B cell (primary cell): ENCODE measurements around the gene NANOS2. TPM values are rescaled to one million over a fixed set of nuclear protein-coding genes. Genes with fewer than 3 reads are reported as not detected.

ENCODE experiments used
- ATAC-seq: fragments of 200-7000 bp; cut with Tn5 transposase; one replicate; pipeline ENCODE4 v1.10.0; 2021; ENCODE audit warnings: low read depth, mild to moderate bottlenecking, moderate number of reproducible peaks, moderate library complexity
- CTCF ChIA-PET: fragments of 350-600 bp; sonication (Branson Sonifier 250); formaldehyde crosslinking; loops from one replicate; lab custom pipeline; 2021; ENCODE audit warnings: antibody characterized with exemption, inconsistent platforms; lab: Charles Lee
- POLR2A ChIA-PET: fragments of 350-600 bp; sonication (Branson Sonifier 250); formaldehyde crosslinking; loops from one replicate; lab custom pipeline; 2021; ENCODE audit warnings: antibody characterized with exemption; lab: Charles Lee
- DNase-seq: peaks from one replicate; pipeline ENCODE4 v3.0.0; 2013
- H2AFZ ChIP-seq: 2 replicates; pipeline ENCODE4 v1.6.1; 2012; ENCODE audit warnings: mild to moderate bottlenecking, low read depth, low read length; ENCODE audit not compliant: insufficient read depth, poor library complexity, severe bottlenecking
- H3K27ac ChIP-seq, 2 donors: 1 replicate in 1 of 2; 2 replicates in 1 of 2; pipeline ENCODE4 v1.5.1; 2012 to 2013; ENCODE audit warnings: low read length in 2 of 2, mild to moderate bottlenecking in 2 of 2, moderate library complexity in 1 of 2
- H3K27me3 ChIP-seq, 4 experiments: fragments of 200-600 bp in 1 of 4; sonication (generic) in 1 of 4; replicated peaks in 1 of 4; 1 replicate in 2 of 4; 2 replicates in 2 of 4; pipeline versions ENCODE4 v1.6.1 to v1.7.0; 2013 to 2016; ENCODE audit warnings: low read length in 3 of 4, mild to moderate bottlenecking in 2 of 4, mixed read lengths in 1 of 4, moderate library complexity in 1 of 4; ENCODE audit not compliant: insufficient read depth in 4 of 4, control insufficient read depth in 3 of 4; ENCODE audit errors: control extremely low read depth in 1 of 4
- H3K36me3 ChIP-seq, 2 experiments: replicated peaks in 1 of 2; 1 replicate in 1 of 2; 2 replicates in 1 of 2; pipeline versions ENCODE4 v1.6.1 to v1.7.1; 2013; ENCODE audit warnings: low read length in 1 of 2; ENCODE audit not compliant: insufficient read depth in 2 of 2, control insufficient read depth in 1 of 2; ENCODE audit errors: control extremely low read depth in 1 of 2, extremely low read depth in 1 of 2
- H3K4me1 ChIP-seq, 2 donors: fragments of 200-600 bp in 1 of 2; sonication (generic) in 1 of 2; 1 replicate in 1 of 2; 2 replicates in 1 of 2; pipeline versions ENCODE4 v1.5.1 to v1.6.1; 2013 to 2017; ENCODE audit warnings: low read length in 2 of 2; ENCODE audit not compliant: control insufficient read depth in 2 of 2, insufficient read depth in 2 of 2
- H3K4me2 ChIP-seq: replicated peaks from 2 replicates; pipeline ENCODE3; 2012; ENCODE audit warnings: mild to moderate bottlenecking, low read depth, low read length; ENCODE audit not compliant: poor library complexity, severe bottlenecking
- H3K4me3 ChIP-seq, 5 experiments: fragments of 200-600 bp in 1 of 5; sonication (generic) in 1 of 5; 1 replicate in 3 of 5; 2 replicates in 2 of 5; pipeline versions ENCODE4 v1.5.1 to v1.7.0; 2011 to 2016; ENCODE audit warnings: low read length in 4 of 5, mild to moderate bottlenecking in 4 of 5, low read depth in 2 of 5, control low read depth in 1 of 5, moderate library complexity in 1 of 5; ENCODE audit not compliant: insufficient read depth in 1 of 5; ENCODE audit errors: control extremely low read depth in 1 of 5, extremely low read depth in 1 of 5
- H3K79me2 ChIP-seq: fragments of 200-600 bp; sonication (generic); one replicate; pipeline ENCODE4 v1.6.0; 2016; ENCODE audit warnings: low read length; ENCODE audit not compliant: control insufficient read depth, insufficient read depth
- H3K9ac ChIP-seq: fragments of 200-600 bp; sonication (generic); 2 replicates; pipeline ENCODE4 v1.6.1; 2017; ENCODE audit warnings: mild to moderate bottlenecking, low read length, moderate library complexity
- H3K9me3 ChIP-seq, 3 donors: one replicate each; pipeline versions ENCODE4 v1.6.1 to v1.7.1; 2013; ENCODE audit warnings: low read length in 2 of 3; ENCODE audit not compliant: control insufficient read depth in 2 of 3, insufficient read depth in 1 of 3; ENCODE audit errors: control extremely low read depth in 1 of 3
- H4K20me1 ChIP-seq: 2 replicates; pipeline ENCODE4 v1.6.0; 2012; ENCODE audit warnings: mild to moderate bottlenecking, low read length; ENCODE audit not compliant: insufficient read depth, control insufficient read depth, poor library complexity, severe bottlenecking
- H3K27ac Mint-ChIP-seq: one replicate; pipeline ENCODE4 v1.8.0; 2021; ENCODE audit warnings: mixed read lengths
- H3K27me3 Mint-ChIP-seq: one replicate; pipeline ENCODE4 v1.8.0; 2021; ENCODE audit warnings: mixed read lengths
- H3K4me1 Mint-ChIP-seq: one replicate; pipeline ENCODE4 v1.8.0; 2021; ENCODE audit warnings: mixed read lengths
- H3K4me3 Mint-ChIP-seq: one replicate; pipeline ENCODE4 v1.8.0; 2021; ENCODE audit warnings: mixed read lengths
- H3K9me3 Mint-ChIP-seq: one replicate; pipeline ENCODE4 v1.8.0; 2022; ENCODE audit warnings: mixed read lengths; ENCODE audit not compliant: insufficient read depth
- CTCF ChIP-seq: fragments of 200-600 bp; IDR thresholded peaks from one replicate; pipeline ENCODE4 v1.8.0; 2022; ENCODE audit warnings: antibody characterized with exemption, mild to moderate bottlenecking
- EZH2 ChIP-seq: IDR thresholded peaks from 2 replicates; pipeline ENCODE4 v1.6.1; 2012; ENCODE audit warnings: borderline replicate concordance, low read depth, mild to moderate bottlenecking, moderate library complexity, low read length; ENCODE audit not compliant: insufficient read depth, poor library complexity, severe bottlenecking
- WGBS: methylation state at CpG from one replicate; pipeline ENCODE4 v1.1.5; 2013; ENCODE audit warnings: missing lambda C conversion rate; ENCODE audit not compliant: insufficient coverage; 5-methylcytosine and 5-hydroxymethylcytosine counted together
- intact Hi-C: fragments of 100-400 bp; cut with micrococcal nuclease; formaldehyde crosslinking; loops from one replicate; pipeline ENCODE4 v1.10.0; 2022
- polyA plus RNA-seq: library from polyadenylated mRNA; depleted of rRNA; stranded (reverse); fragments of >200 nt; gene quantifications from 2 replicates; pipeline ENCODE4 v1.2.3, GENCODE V29; 2012
- total RNA-seq, 2 donors: library from RNA; stranded (reverse); fragments of 120-200 nt in 1 of 2; gene quantifications; 1 replicate in 1 of 2; 2 replicates in 1 of 2; pipeline versions ENCODE4 v1.2.3 to v1.2.4, GENCODE V29; 2013 to 2022

The NANOS2 gene
- total and polyA plus RNA-seq, 2 donors (not counting 1 experiment from before 2014, with no cell fraction given) = not detected

DNA sequence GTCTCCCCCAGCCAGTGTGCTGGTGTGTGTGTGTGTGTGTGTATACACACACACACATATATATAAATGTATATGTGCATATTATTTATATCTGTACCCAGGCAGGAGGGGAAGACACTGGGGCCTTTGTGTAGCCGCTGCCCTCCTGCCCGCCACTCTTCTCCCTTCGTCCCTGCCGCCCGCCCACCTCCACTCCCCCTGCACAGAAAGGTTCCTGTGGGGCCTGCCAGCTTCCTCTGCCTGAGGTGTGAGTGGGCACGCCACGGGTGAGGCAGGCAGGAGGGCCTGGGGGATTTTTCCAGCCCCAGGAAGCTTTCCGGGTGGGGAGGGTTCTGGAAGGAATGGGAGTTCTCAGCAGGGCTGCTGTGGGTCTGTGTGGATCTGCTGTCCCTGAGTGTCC is 35.5 kb downstream of the NANOS2 start:
- ATAC-seq = no peak
- Histone ChIP-seq H2AFZ (no peak overlapping the region), H3K4me1 (peaks cover 21 to 29% of the 10 kb centered on the region in 2 donors), H3K27ac (no peak overlapping the region), H3K79me2 (peaks cover 13% of the 10 kb centered on the region), H4K20me1 (peaks cover 22% of the 10 kb centered on the region), H3K9me3 (no peaks in the 10 kb centered on the region), H3K4me2 (no peak overlapping the region), H3K27me3 (peaks cover 0 to 36% (median 15%) of the 10 kb centered on the region in 4 experiments), H3K4me3 (no peak overlapping the region), H3K9ac (no peak overlapping the region), H3K36me3 (no peaks in the 10 kb centered on the region)
- Mint-ChIP-seq H3K9me3 (no peaks in the 10 kb centered on the region), H3K27me3 (peaks cover 38% of the 10 kb centered on the region), H3K4me1 (peaks cover 28% of the 10 kb centered on the region), H3K4me3 (no peak overlapping the region), H3K27ac (no peak overlapping the region)
- DNase-seq = no peak
- ChIA-PET CTCF (interaction anchor here (1.0 kb wide), 1 partner anchor 16 kb away, joined by 3 read pairs; the partner anchor contains the start of gene SYMPK), POLR2A (no interaction called here)
- no peak for TF ChIP-seq CTCF
- no peak for TF ChIP-seq EZH2
- intact Hi-C loops = no loop called here
- 48% methylated on average over 8 of the region's 8 CpGs for WGBS

DNA sequence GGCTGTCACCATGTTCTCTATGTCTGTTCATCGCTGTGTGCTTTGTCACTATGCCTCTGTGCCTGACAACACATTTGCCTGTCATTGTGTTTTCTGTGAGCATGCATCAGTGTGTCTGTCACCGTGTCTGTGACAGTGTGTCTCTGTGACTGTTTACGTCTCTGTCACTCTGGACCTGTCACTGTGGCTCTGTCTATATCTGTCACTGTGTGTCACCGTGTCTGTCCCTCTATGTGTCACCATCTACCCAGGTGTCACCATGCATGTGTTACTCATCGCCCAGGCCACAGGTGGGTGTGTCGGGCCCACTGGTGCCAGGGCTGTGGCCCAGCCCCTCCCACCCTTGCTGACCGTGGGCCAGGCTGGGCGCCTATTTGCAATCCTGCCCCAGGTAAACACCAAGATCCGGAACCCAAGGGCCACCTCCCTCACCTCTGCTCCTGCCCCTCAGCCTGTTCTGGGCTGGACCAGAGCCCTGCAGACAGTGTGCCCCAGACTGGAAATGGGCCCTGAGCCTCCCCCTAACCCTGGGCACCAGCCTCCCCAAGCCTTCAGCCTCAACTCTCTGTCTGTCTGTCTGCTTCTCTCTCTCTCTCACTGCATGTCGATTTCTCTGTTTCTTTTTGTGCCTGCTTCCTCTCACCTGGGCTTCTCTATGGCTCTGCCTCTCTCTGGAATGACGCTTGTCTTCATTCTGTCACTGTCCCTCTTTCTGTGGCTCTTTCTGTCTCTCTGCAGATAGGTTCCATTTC is 36.4 kb downstream of the NANOS2 start:
- H3K4me1 Mint-ChIP-seq = peaks cover 20% of the 10 kb centered on the region
- Histone ChIP-seq H3K4me2 (no peak overlapping the region), H3K9me3 (no peaks in the 10 kb centered on the region), H4K20me1 (peaks cover 17% of the 10 kb centered on the region), H3K9ac (no peak overlapping the region), H3K4me1 (peaks cover 16 to 21% of the 10 kb centered on the region in 2 donors), H3K79me2 (peaks cover 6% of the 10 kb centered on the region), H3K4me3 (no peak overlapping the region), H3K36me3 (no peaks in the 10 kb centered on the region), H3K27me3 (peaks cover 0 to 36% (median 15%) of the 10 kb centered on the region in 4 experiments), H3K27ac (no peak overlapping the region), H2AFZ (no peak overlapping the region)
- TF ChIP-seq CTCF (no peak), EZH2 (no peak)
- WGBS = 74% methylated on average over 11 of the region's 11 CpGs
- intact Hi-C loops = no loop called here
- no peak for DNase-seq
- no peaks in the 10 kb centered on the region for H3K9me3 Mint-ChIP-seq
- CTCF ChIA-PET = no interaction called here
- H3K27ac Mint-ChIP-seq = no peak overlapping the region
- ATAC-seq = no peak
- H3K27me3 Mint-ChIP-seq = peaks cover 41% of the 10 kb centered on the region
- H3K4me3 Mint-ChIP-seq = no peak overlapping the region
- POLR2A ChIA-PET = interaction anchor here (0.6 kb wide), 1 partner anchor 10 kb away, joined by 10 read pairs; no protein-coding TSS in a partner anchor
